ENCODE results near the gene COX20. TPM values are rescaled to one million over a fixed set of nuclear protein-coding genes. Genes with fewer than 3 reads are reported as not detected.

COX20 gene
- total and polyA plus RNA-seq, 9 donors = 25.2 to 107 (median 37.7) TPM

- Histone ChIP-seq H3K4me1 (ENCODE audit: insufficient read depth) (peaks cover 9% of the 10 kb centered on the region), H3K4me3 (no peak overlapping the region), H3K9me3 (no peaks in the 10 kb centered on the region), H3K27ac (no peak overlapping the region), H3K36me3 (no peaks in the 10 kb centered on the region), H3K27me3 (no peaks in the 10 kb centered on the region)
- TF ChIP-seq, protein P1, sequence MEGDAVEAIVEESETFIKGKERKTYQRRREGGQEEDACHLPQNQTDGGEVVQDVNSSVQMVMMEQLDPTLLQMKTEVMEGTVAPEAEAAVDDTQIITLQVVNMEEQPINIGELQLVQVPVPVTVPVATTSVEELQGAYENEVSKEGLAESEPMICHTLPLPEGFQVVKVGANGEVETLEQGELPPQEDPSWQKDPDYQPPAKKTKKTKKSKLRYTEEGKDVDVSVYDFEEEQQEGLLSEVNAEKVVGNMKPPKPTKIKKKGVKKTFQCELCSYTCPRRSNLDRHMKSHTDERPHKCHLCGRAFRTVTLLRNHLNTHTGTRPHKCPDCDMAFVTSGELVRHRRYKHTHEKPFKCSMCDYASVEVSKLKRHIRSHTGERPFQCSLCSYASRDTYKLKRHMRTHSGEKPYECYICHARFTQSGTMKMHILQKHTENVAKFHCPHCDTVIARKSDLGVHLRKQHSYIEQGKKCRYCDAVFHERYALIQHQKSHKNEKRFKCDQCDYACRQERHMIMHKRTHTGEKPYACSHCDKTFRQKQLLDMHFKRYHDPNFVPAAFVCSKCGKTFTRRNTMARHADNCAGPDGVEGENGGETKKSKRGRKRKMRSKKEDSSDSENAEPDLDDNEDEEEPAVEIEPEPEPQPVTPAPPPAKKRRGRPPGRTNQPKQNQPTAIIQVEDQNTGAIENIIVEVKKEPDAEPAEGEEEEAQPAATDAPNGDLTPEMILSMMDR (IDR thresholded peaks at IDR 0.05) = no peak
- TF ChIP-seq EP300 (IDR thresholded peaks at IDR 0.05) = no peak
- TF ChIP-seq POLR2A (IDR thresholded peaks at IDR 0.05) = no peak
- intact Hi-C loops (cut with DNase I) = loop anchor here in 1 of 4 donors (10.0 kb wide), 1 partner anchor 205 kb away; the partner anchor contains the start of gene DESI2
- WGBS, 3 donors = 49 to 61% (median 54%) methylated on average over 9 of the region's 9 CpGs
- DNase-seq = no peak
Observed at GRCh38 chr1:244860078-244860477, 24.6 kb downstream of the COX20 start.

DNA sequence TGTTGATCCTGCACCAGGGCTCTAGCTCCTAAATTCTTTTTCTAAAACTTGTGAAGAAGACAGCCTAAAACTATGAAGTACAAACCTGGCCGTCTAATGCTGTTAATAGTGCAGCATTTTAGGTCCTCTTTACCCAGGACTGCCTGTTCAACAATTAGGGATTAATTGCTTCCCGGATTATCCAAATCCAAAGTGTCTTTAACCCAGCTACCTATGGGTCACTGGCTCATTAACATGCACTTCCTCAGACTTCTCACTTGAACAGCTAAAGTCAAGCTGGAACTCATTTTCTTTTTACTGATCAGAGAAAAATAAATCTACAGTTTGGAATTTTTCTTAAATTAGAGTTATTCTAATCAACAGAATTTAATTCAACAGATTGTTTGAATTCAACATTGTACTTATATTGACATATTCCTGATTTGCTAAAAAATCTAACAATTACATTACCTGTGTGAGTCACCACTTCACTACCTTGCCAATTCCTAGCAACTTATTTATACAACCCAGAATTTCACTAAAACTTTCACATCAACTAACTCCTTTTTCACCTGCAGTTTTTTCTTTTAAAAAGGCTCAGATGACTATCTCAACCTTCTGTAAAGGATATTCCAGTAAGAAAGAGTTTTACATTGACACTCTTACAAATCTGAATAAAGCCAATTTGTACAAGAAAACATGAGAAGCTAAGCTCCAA, 25.6 kb downstream of the COX20 start:
- Histone ChIP-seq H3K36me3 (no peaks in the 10 kb centered on the region), H3K27ac (no peak overlapping the region)

DNA sequence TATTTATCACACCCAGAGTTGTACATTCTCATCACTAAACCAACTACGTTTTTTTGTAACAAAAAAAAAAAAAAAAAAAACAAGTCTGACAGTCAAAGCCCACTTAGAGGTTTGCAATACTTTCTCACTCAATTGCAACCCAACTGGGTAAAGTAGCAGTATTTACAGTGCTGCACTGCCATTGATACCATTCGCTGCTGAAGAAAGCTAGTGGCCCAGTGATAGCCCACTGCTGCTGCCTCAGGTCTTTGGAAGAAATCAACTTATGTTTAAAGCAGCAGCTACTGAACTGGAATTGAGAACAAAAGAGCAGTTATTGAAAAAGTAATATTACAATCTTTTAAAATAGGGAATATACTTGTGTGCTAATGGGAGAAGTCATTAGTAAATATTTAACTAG, 26.2 kb downstream of the COX20 start:
- Histone ChIP-seq H3K4me1 (ENCODE audit: insufficient read depth) (peaks cover 10% of the 10 kb centered on the region), H3K27ac (peak overlapping the region in 1 of 2 donors; percentile 99), H3K4me3 (peak overlapping the region; percentile 76), H3K36me3 (no peaks in the 10 kb centered on the region), H3K9me3 (no peaks in the 10 kb centered on the region), H3K27me3 (no peaks in the 10 kb centered on the region)
- no peak for DNase-seq
- 0 to 4% (median 1%) methylated on average over 2 of the region's 2 CpGs for WGBS, 3 donors
- intact Hi-C loops (cut with DNase I) = loop anchor here in 1 of 4 donors (10.0 kb wide), 1 partner anchor 207 kb away; the partner anchor contains the start of gene DESI2
- TF ChIP-seq EP300 (IDR thresholded peaks at IDR 0.05) (no peak), POLR2A (IDR thresholded peaks at IDR 0.05) (no peak)
- TF ChIP-seq, protein P1 (IDR thresholded peaks at IDR 0.05) = no peak

More for the DNA sequence above, 25.6 kb downstream of the COX20 start:
- no peak for DNase-seq
- H3K4me3 ChIP-seq = peak overlapping the region; percentile 76
- no peaks in the 10 kb centered on the region for H3K9me3 ChIP-seq
- H3K4me1 ChIP-seq (ENCODE audit: insufficient read depth) = peaks cover 10% of the 10 kb centered on the region
- intact Hi-C loops (cut with DNase I) = loop anchor here in 1 of 4 donors (10.0 kb wide), 1 partner anchor 206 kb away; the partner anchor contains the start of gene DESI2
- WGBS, 3 donors = 1 to 6% (median 3%) methylated on average over 2 of the region's 2 CpGs
- TF ChIP-seq, protein P1 (IDR thresholded peaks at IDR 0.05) = no peak
- TF ChIP-seq EP300 (IDR thresholded peaks at IDR 0.05) (no peak), POLR2A (IDR thresholded peaks at IDR 0.05) (no peak)
- no peaks in the 10 kb centered on the region for H3K27me3 ChIP-seq

DNA sequence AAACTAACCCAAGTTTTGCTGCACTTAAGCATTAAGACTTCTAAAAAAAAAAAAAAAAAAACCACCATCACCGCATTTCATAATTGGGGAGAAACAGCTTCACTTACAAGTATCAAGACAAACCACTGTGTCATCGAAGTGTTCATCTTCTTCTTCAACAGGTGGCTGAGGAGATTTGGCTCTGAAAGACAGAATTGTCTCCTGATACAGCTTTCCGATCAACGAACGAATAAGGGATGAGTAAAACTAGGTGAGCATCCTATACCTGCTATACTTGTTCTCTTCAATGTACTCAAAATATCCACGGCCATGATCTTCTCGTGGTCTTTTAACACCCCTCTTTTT, 26.9 kb downstream of the COX20 start:
- TF ChIP-seq EP300 (IDR thresholded peaks at IDR 0.05) (no peak), POLR2A (IDR thresholded peaks at IDR 0.05) (no peak)
- H3K36me3 ChIP-seq = no peaks in the 10 kb centered on the region
- intact Hi-C loops (cut with DNase I) = loop anchor here in 1 of 4 donors (10.0 kb wide), 1 partner anchor 208 kb away; the partner anchor contains the start of gene DESI2
- WGBS, 3 donors = 0 to 1% (median 1%) methylated on average over 7 of the region's 7 CpGs
- peaks cover 10% of the 10 kb centered on the region for H3K4me1 ChIP-seq (ENCODE audit: insufficient read depth)
- H3K27ac ChIP-seq = peak overlapping the region; percentile 98 to 99
- DNase-seq = no peak
- no peaks in the 10 kb centered on the region for H3K9me3 ChIP-seq
- no peaks in the 10 kb centered on the region for H3K27me3 ChIP-seq
- H3K4me3 ChIP-seq = peak overlapping the region; percentile 76

All from ovary (tissue), 9 donors.